Right atrium auricular region (tissue), 2 donors: Measurements from ENCODE around the gene LPP. TPM values are rescaled to one million over a fixed set of nuclear protein-coding genes. Genes with fewer than 3 reads are reported as not detected.

Source experiments
- DNase-seq: peaks from one replicate; pipeline ENCODE4 v3.0.0-alpha.2; 2019; ENCODE audit warnings: low spot score
- H3K27ac ChIP-seq, 2 donors: fragments of 200-600 bp; sonication (generic); 1 replicate in 1 of 2; 2 replicates in 1 of 2; pipeline ENCODE4 v1.5.1; 2016 to 2019
- H3K27me3 ChIP-seq, 2 donors: fragments of 200-600 bp; sonication (generic); one replicate each; pipeline versions ENCODE4 v1.5.1 to v1.6.0; 2017 to 2019
- H3K36me3 ChIP-seq: fragments of 200-600 bp; sonication (generic); one replicate; pipeline ENCODE4 v1.5.1; 2016
- H3K4me1 ChIP-seq, 2 donors: fragments of 200-600 bp; sonication (generic); one replicate each; pipeline versions ENCODE4 v1.5.1 to v1.6.0; 2017 to 2019
- H3K4me3 ChIP-seq, 2 donors: fragments of 200-600 bp; sonication (generic); 1 replicate in 1 of 2; 2 replicates in 1 of 2; pipeline ENCODE4 v1.5.1; 2017 to 2019; ENCODE audit warnings: mild to moderate bottlenecking in 1 of 2, moderate library complexity in 1 of 2
- H3K9me3 ChIP-seq, 2 donors: fragments of 200-600 bp; sonication (generic); one replicate each; pipeline ENCODE4 v1.5.1; 2019
- total RNA-seq, 2 donors: library from RNA; depleted of rRNA; stranded (reverse); fragments of >200 nt; gene quantifications; one replicate each; pipeline ENCODE4 v1.1.0, GENCODE V29; 2016
- TF ChIP-seq, protein P1 (sequence below), 2 donors: fragments of 200-600 bp; sonication (generic); IDR thresholded peaks; one replicate each; pipeline ENCODE4 v1.5.1; 2019; ENCODE audit warnings: antibody characterized with exemption in 2 of 2

The LPP gene
- total RNA-seq, 2 donors from 2014 or later = 117 to 186 TPM

DNA sequence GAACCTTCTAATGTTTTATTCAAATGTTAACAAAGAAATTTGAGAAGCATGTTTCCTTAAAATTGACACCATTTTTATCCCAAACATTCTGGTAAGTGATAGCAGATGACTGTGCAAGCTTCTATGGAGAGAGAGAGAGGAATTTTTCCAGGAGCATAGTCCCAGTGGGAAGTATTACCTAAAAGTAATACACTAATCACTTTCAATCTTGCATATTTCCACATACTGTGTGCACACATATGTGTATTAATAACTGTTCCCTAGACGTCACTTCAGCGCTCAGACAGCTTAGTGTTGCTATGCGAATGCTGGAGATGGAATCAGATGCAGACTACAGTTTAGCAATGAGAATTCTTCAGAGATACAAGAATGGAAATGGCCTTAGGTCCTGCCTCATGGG lies 593.5 kb downstream of the LPP start:
- no peak for DNase-seq
- H3K36me3 ChIP-seq = no peaks in the 10 kb centered on the region
- no peak overlapping the region for H3K4me3 ChIP-seq
- H3K27me3 ChIP-seq = no peaks in the 10 kb centered on the region
- H3K4me1 ChIP-seq = peaks cover 0 to 8% of the 10 kb centered on the region in 2 donors
- no peaks in the 10 kb centered on the region for H3K9me3 ChIP-seq
- no peak overlapping the region for H3K27ac ChIP-seq
- TF ChIP-seq, protein P1, sequence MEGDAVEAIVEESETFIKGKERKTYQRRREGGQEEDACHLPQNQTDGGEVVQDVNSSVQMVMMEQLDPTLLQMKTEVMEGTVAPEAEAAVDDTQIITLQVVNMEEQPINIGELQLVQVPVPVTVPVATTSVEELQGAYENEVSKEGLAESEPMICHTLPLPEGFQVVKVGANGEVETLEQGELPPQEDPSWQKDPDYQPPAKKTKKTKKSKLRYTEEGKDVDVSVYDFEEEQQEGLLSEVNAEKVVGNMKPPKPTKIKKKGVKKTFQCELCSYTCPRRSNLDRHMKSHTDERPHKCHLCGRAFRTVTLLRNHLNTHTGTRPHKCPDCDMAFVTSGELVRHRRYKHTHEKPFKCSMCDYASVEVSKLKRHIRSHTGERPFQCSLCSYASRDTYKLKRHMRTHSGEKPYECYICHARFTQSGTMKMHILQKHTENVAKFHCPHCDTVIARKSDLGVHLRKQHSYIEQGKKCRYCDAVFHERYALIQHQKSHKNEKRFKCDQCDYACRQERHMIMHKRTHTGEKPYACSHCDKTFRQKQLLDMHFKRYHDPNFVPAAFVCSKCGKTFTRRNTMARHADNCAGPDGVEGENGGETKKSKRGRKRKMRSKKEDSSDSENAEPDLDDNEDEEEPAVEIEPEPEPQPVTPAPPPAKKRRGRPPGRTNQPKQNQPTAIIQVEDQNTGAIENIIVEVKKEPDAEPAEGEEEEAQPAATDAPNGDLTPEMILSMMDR (IDR thresholded peaks at IDR 0.05) = no peak

DNA sequence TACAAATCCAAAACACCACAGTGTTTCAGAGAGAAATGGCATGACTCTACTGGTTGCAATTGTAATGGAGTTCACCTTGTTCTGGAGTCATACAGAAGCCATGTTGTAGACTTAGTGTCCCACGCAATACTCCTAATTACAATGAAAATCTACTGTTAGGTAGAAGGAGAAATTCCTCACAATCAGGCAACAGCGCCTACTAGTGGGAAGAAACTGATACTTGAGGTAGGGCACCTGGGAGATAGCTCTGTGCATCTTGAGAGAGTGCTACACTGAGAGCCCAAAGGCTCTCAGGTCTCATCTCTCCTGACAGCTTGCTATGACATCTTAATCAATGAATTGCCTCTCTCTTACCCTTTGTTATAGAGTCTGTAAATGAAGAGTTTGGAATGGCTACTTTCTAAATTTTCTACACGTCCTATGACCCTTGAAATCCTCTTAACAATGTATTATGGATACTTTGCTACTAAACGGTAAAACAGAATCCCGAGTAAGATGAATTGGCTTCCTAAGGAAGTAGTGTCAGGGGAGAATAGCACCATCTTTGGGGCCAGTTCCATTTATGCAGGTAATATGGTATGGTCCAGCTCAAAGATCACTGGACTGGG lies 595.2 kb downstream of the LPP start:
- H3K4me1 ChIP-seq = peaks cover 0 to 7% of the 10 kb centered on the region in 2 donors
- no peaks in the 10 kb centered on the region for H3K36me3 ChIP-seq
- no peak overlapping the region for H3K4me3 ChIP-seq
- TF ChIP-seq, protein P1 (IDR thresholded peaks at IDR 0.05) = peak in 1 of 2 donors; percentile 46
- DNase-seq = no peak
- no peak overlapping the region for H3K27ac ChIP-seq
- H3K27me3 ChIP-seq = no peaks in the 10 kb centered on the region
- H3K9me3 ChIP-seq = no peaks in the 10 kb centered on the region

DNA sequence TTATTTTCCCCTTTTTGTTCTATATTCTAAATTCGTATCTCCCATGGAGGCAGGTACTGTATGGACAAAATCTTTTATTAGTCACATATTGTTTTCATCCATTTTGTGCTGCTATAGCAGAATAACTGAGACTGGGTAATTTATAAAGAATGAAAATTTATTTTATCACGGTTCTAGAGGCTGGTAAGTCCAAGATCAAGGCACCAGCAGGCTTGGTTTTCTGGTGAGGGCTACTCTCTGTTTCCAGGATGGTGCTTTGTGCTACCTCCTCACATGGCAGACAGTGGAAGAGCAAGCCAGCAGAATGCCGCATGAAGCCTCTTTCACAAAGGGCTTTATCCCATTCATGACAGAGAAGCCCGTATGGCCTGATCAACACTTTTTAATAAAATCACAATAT lies 595.9 kb downstream of the LPP start:
- Histone ChIP-seq H3K9me3 (no peaks in the 10 kb centered on the region), H3K27me3 (no peaks in the 10 kb centered on the region), H3K27ac (no peak overlapping the region), H3K36me3 (no peaks in the 10 kb centered on the region), H3K4me3 (no peak overlapping the region), H3K4me1 (peaks cover 0 to 7% of the 10 kb centered on the region in 2 donors)
- TF ChIP-seq, protein P1 (IDR thresholded peaks at IDR 0.05) = no peak
- DNase-seq = no peak

DNA sequence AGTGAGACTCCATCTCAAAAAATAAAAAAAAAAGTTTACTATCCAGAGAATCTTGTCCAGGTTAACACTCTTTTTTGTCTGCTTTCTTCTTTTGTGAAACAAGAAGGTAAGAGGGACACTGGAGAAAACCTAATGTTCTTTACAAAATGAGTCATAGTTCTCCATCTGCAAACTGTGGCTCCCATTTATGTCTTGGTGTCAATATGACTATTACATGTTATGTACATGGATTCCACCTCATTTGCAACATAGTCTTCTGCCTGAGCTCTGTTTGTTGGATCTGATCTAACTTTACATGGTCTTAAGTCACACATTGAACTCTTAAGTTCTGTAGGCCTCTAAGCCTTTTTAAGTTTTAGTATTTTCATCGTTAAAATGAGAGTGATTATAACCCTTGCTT lies 596.7 kb downstream of the LPP start:
- no peak for DNase-seq
- Histone ChIP-seq H3K4me3 (no peak overlapping the region), H3K27me3 (no peaks in the 10 kb centered on the region)

DNA sequence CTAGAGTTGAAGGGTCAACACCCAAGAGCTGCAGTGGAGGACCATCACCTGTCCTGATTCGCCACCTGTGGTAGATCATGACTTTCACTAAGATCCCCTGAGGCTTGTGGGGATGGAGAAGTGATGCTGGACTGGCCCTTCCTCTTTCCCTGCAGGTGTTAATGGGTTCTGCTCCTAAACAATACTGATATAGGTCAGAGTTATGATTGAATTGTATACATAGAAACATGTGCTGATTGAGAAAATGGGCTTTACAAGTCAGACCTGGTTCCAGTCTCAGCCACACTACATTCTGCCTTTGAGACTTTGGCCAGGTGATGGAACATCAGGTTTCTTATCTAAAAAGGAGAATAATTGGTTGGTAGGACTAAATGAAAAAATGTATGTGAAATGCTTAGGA lies 598.9 kb downstream of the LPP start:
- DNase-seq = no peak
- Histone ChIP-seq H3K27me3 (no peaks in the 10 kb centered on the region), H3K36me3 (no peaks in the 10 kb centered on the region), H3K27ac (no peak overlapping the region), H3K4me3 (no peak overlapping the region), H3K4me1 (peaks cover 0 to 7% of the 10 kb centered on the region in 2 donors), H3K9me3 (no peaks in the 10 kb centered on the region)
- TF ChIP-seq, protein P1 (IDR thresholded peaks at IDR 0.05) = no peak

More for the DNA sequence above, 596.7 kb downstream of the LPP start:
- TF ChIP-seq, protein P1 (IDR thresholded peaks at IDR 0.05) = no peak
- Histone ChIP-seq H3K9me3 (no peaks in the 10 kb centered on the region), H3K36me3 (no peaks in the 10 kb centered on the region), H3K27ac (no peak overlapping the region), H3K4me1 (peaks cover 0 to 7% of the 10 kb centered on the region in 2 donors)

DNA sequence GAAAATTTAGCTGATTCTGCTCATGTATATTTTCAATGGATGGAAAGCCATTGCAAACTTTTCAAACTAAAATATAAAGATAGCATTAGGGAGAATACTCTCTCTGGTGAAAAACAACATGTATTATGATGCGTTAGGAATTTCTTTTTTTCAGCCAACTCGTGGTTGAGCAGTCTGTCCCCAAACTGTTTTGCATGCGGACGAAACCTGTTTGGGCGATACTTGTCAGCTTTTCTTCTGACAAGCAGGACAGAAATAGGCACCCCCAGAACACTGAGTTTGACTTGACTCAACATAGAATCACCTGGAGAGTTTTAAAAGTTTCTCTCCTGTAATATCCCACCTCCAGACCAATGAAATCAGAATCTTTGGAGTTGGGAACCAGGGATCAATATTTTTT lies 600.3 kb downstream of the LPP start:
- H3K27ac ChIP-seq = peak overlapping the region in 1 of 2 donors; percentile 18
- H3K4me3 ChIP-seq = no peak overlapping the region
- no peaks in the 10 kb centered on the region for H3K27me3 ChIP-seq
- no peaks in the 10 kb centered on the region for H3K9me3 ChIP-seq
- no peaks in the 10 kb centered on the region for H3K36me3 ChIP-seq
- TF ChIP-seq, protein P1 (IDR thresholded peaks at IDR 0.05) = no peak
- no peak for DNase-seq
- H3K4me1 ChIP-seq = peaks cover 0 to 7% of the 10 kb centered on the region in 2 donors
